ENCODE data around the gene DNAH17. TPM values are rescaled to one million over a fixed set of nuclear protein-coding genes. Genes with fewer than 3 reads are reported as not detected.

DNAH17 gene
- total RNA-seq, 1 experiment from 2014 or later: 0.76 TPM

- peak overlapping the region; percentile 63 for H3K27ac ChIP-seq
- intact Hi-C loops (cut with micrococcal nuclease; ENCODE audit: unreplicated experiment): loop anchor here (1.0 kb wide), 1 partner anchor 66 kb away; no protein-coding TSS in a partner anchor
- no peak overlapping the region for H3K4me3 ChIP-seq
- no peaks in the 10 kb centered on the region for H3K79me2 ChIP-seq (ENCODE audit: low read depth)
- H3K9me2 ChIP-seq (ENCODE audit: insufficient read depth): no peaks in the 10 kb centered on the region
- peaks cover 6% of the 10 kb centered on the region; the same call in 1 of the 2 replicates for H3F3A ChIP-seq (ENCODE audit: insufficient read depth, low read depth)
- H3K4me2 ChIP-seq: no peak overlapping the region
- DNase-seq: peak; percentile 83 to 94
- no peak overlapping the region for H2AFZ ChIP-seq
- no peaks in the 10 kb centered on the region for H3K36me3 ChIP-seq (ENCODE audit: low read depth)
- ChIA-PET POLR2A (ENCODE audit: unreplicated experiment) (no interaction called here), CTCF (no interaction called here)
- H3K4me1 ChIP-seq (replicated peaks; ENCODE audit: insufficient read depth): peaks cover 21% of the 10 kb centered on the region
- H4K20me1 ChIP-seq (ENCODE audit: insufficient read depth): no peaks in the 10 kb centered on the region
- no peaks in the 10 kb centered on the region for H3K9me3 ChIP-seq (ENCODE audit: insufficient read depth, low read depth)
- TF ChIP-seq CTCF (conservative IDR thresholded peaks at IDR 0.05) (no peak), EZH2 (IDR thresholded peaks at IDR 0.05; ENCODE audit: low read depth) (no peak)
- BruUV-seq (replicated peaks): TSS peak; percentile 70
- H3K27me3 ChIP-seq (ENCODE audit: insufficient read depth, low read depth): no peaks in the 10 kb centered on the region
These were observed 50.8 kb downstream of the DNAH17 start for GRCh38 chr17:78526231-78527025.

- Histone ChIP-seq H3K4me3 (no peak overlapping the region), H3K9me3 (ENCODE audit: insufficient read depth, low read depth) (no peaks in the 10 kb centered on the region), H3K36me3 (ENCODE audit: low read depth) (no peaks in the 10 kb centered on the region), H2AFZ (no peak overlapping the region), H3F3A (ENCODE audit: insufficient read depth, low read depth) (peaks cover 6% of the 10 kb centered on the region; the same call in 1 of the 2 replicates), H3K27ac (0 out of 2 replicates have a peak overlapping the region, but pooled peaks have one; percentile 63), H3K4me1 (replicated peaks; ENCODE audit: insufficient read depth) (peaks cover 21% of the 10 kb centered on the region), H3K79me2 (ENCODE audit: low read depth) (no peaks in the 10 kb centered on the region), H4K20me1 (ENCODE audit: insufficient read depth) (no peaks in the 10 kb centered on the region), H3K4me2 (no peak overlapping the region), H3K27me3 (ENCODE audit: insufficient read depth, low read depth) (no peaks in the 10 kb centered on the region), H3K9me2 (ENCODE audit: insufficient read depth) (no peaks in the 10 kb centered on the region)
- intact Hi-C loops (cut with micrococcal nuclease; ENCODE audit: unreplicated experiment): no loop called here
- CTCF ChIA-PET: interaction anchor here (0.6 kb wide), 1 partner anchor 333 kb away, joined by 10 read pairs; no protein-coding TSS in a partner anchor
- no TSS peak for BruUV-seq (replicated peaks)
- TF ChIP-seq EZH2 (IDR thresholded peaks at IDR 0.05; ENCODE audit: low read depth) (no peak), CTCF (conservative IDR thresholded peaks at IDR 0.05) (no peak)
- POLR2A ChIA-PET (ENCODE audit: unreplicated experiment): no interaction called here
- DNase-seq: no peak
These were observed 51.6 kb downstream of the DNAH17 start for GRCh38 chr17:78525511-78526160.

- H3K9me2 ChIP-seq (ENCODE audit: insufficient read depth): no peaks in the 10 kb centered on the region
- peaks cover 21% of the 10 kb centered on the region for H3K4me1 ChIP-seq (replicated peaks; ENCODE audit: insufficient read depth)
- H3K4me2 ChIP-seq: no peak overlapping the region
- H3K27me3 ChIP-seq (ENCODE audit: insufficient read depth, low read depth): no peaks in the 10 kb centered on the region
- peaks cover 6% of the 10 kb centered on the region; the same call in 1 of the 2 replicates for H3F3A ChIP-seq (ENCODE audit: insufficient read depth, low read depth)
- no TSS peak for BruUV-seq (replicated peaks)
- H3K4me3 ChIP-seq: no peak overlapping the region
- no peaks in the 10 kb centered on the region for H3K36me3 ChIP-seq (ENCODE audit: low read depth)
- ChIA-PET CTCF (interaction anchor here (0.6 kb wide), 1 partner anchor 333 kb away, joined by 10 read pairs; no protein-coding TSS in a partner anchor), POLR2A (ENCODE audit: unreplicated experiment) (no interaction called here)
- no peak for DNase-seq
- no peak for TF ChIP-seq EZH2 (IDR thresholded peaks at IDR 0.05; ENCODE audit: low read depth)
- no peak for TF ChIP-seq CTCF (conservative IDR thresholded peaks at IDR 0.05)
- H2AFZ ChIP-seq: no peak overlapping the region
- no peaks in the 10 kb centered on the region for H3K9me3 ChIP-seq (ENCODE audit: insufficient read depth, low read depth)
- H3K79me2 ChIP-seq (ENCODE audit: low read depth): no peaks in the 10 kb centered on the region
- H4K20me1 ChIP-seq (ENCODE audit: insufficient read depth): no peaks in the 10 kb centered on the region
- intact Hi-C loops (cut with micrococcal nuclease; ENCODE audit: unreplicated experiment): no loop called here
- no peak overlapping the region for H3K27ac ChIP-seq
These were observed 52.2 kb downstream of the DNAH17 start for GRCh38 chr17:78524870-78525510.
